ENCODE data around the gene APLN. TPM values are rescaled to one million over a fixed set of nuclear protein-coding genes. Genes with fewer than 3 reads are reported as not detected.

Gene APLN
- total RNA-seq, 4 donors from 2014 or later, result 0.32 to 3.1 (median 0.76) TPM

DNA sequence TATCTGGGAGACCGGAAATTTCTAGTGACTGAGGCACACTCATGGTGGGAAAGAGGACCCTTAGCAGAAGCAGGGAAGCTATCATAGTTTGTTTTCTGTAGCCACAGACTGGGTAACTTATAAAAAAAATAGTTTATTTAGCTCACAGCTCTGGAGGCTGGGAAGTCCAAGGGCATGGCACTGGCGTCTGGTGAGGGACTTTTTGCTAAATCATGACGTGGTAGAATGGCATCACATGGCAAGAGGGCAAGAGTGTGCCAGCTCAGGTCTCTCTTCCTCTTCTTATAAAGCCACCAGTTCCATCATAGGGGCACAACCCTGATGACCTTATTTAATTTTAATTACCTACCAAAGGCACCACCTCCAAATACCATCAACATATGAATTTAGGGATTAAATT lies 13.3 kb downstream of the APLN start:
- TF ChIP-seq, protein P1, sequence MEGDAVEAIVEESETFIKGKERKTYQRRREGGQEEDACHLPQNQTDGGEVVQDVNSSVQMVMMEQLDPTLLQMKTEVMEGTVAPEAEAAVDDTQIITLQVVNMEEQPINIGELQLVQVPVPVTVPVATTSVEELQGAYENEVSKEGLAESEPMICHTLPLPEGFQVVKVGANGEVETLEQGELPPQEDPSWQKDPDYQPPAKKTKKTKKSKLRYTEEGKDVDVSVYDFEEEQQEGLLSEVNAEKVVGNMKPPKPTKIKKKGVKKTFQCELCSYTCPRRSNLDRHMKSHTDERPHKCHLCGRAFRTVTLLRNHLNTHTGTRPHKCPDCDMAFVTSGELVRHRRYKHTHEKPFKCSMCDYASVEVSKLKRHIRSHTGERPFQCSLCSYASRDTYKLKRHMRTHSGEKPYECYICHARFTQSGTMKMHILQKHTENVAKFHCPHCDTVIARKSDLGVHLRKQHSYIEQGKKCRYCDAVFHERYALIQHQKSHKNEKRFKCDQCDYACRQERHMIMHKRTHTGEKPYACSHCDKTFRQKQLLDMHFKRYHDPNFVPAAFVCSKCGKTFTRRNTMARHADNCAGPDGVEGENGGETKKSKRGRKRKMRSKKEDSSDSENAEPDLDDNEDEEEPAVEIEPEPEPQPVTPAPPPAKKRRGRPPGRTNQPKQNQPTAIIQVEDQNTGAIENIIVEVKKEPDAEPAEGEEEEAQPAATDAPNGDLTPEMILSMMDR (IDR thresholded peaks at IDR 0.05), result no peak
- no peak for DNase-seq (ENCODE audit: low spot score)
- ATAC-seq (ENCODE audit: low FRiP score), result no peak

DNA sequence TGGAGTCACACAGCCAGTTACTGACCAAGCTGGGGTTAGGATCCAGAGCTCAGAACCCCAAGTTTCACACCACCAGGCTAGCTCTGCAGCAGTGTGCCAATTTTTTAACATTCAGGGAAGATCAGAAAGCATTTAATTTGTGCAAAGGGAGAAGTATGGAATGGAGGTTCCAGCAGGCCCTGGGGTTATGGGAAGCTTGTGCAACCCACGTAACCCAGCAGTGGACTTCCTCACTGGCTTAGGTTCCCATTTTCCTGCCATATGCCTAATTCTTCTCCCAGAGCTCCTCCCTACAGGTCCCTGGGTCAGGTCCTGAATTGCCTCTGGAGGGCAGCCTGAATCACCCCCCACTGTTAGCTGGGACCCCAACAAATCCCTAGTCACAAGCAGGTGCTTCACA lies 14.0 kb downstream of the APLN start:
- no peak for ATAC-seq (ENCODE audit: low FRiP score)
- TF ChIP-seq, protein P1 (IDR thresholded peaks at IDR 0.05), result no peak
- no peak for DNase-seq (ENCODE audit: low spot score)

DNA sequence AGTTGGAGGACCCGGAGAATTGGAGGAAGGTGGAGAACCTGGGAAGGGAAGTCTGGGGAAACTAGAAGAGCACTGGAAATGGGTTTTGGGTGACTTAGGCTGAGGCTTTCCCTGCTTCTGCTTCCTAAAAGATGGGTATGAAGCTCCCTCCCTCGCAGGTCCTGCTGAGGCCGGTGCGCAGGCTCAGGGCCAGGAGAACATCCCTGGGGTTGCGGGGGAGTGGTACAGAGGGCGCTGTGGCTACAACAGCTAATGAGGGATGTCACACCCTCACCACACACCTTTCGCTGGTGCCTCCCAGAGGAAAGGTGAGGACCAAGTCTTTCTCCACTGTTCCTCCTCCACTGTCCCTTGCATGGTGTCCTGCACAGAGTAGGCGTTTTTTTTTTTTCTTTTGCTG lies 15.8 kb downstream of the APLN start:
- no peak for DNase-seq (ENCODE audit: low spot score)
- TF ChIP-seq, protein P1 (IDR thresholded peaks at IDR 0.05), result no peak

DNA sequence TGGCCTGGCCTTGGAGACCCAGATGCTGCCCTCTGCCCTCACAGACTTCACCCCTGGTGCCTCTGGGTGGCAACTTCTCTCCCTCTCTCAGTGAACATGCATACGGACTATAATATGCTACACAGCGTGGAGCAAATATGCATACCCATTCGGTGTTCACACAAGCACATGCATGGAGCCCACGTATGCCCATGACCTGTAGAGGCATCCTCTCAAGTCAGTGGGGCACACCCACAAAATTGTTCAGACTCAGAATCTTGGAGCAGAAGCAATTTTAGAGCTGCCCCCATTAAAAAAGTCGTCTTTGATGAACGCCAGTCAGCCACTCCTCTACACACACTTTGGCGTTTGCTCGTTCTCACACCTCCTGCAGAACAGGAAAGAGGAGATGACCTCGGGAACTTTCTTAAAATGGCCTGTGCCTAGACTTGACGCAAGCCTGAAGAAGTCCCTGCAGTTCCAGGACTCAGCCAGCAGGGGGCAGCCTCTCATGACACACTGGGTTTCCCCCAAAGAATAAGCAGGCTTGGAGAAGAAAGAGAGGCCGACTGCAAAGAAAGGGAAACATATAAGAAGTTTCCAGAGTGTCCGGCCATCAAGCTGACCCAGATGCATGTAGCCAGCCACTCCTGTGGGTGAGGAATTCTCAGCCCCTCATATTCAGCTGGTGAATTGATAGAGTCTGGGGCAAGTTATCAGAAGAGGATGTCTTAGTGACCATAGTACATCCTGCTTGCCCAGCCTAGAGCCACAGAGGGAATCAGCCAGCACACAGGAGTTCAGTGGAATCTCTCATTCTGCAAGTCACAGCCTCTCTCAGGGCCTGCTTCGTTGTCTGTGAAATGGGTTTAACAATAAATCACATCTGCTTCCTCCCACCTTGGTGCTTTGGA lies 17.3 kb downstream of the APLN start:
- TF ChIP-seq, protein P1 (IDR thresholded peaks at IDR 0.05), result peak in 2 of 3 donors; percentile 24 to 74
- peak; percentile 55 for ATAC-seq (ENCODE audit: low FRiP score)

More for the DNA sequence above, 15.8 kb downstream of the APLN start:
- no peak for ATAC-seq (ENCODE audit: low FRiP score)

DNA sequence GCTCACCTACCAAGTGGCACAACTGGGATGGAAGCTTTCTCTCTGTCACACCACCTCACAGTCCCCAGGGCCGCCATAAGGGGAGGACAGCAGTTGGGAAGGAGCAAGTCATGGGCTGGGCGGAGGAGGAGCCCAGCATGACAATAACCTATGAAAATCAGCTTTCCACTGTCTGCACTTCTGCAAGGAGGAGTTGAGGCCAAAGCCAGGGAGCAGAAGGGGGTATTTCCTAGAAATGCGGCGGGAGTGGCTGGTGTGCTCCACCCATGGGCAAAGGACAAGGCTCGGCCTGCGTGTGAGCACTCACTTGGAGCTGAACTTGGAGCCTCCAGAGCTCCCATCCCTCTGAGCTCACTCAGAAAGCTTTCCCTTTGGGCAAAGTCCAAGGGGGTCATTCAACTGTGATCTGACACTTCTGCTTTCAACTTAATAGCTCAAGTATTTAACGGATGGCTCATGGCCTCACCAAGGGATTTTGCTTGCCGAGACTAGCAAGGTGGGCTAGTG lies 18.5 kb downstream of the APLN start:
- no peak for ATAC-seq (ENCODE audit: low FRiP score)
- DNase-seq (ENCODE audit: low spot score), result no peak

More for the DNA sequence above, 17.3 kb downstream of the APLN start:
- peak; percentile 55 for DNase-seq (ENCODE audit: low spot score)

DNA sequence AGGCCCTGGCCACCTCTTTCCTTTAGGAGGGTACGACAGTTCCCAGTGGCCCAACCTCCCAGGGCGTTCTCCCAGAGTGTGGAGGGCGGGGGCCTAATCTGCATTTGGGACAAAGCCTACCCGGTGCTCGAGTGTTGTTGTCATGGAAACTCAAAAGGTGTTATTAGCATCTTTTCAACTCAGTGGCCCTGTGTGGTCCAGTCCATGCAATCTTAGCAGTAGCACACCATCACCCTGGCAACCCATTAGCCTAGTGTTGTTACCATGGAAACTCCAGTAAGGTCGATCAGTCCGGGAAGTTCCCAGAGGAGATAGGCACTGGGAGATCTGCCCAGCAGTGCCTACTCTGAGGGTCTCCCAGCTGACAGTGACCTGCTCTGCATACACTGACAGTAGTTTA lies 20.2 kb downstream of the APLN start:
- DNase-seq (ENCODE audit: low spot score) (no peak), ATAC-seq (ENCODE audit: low FRiP score) (no peak)
- TF ChIP-seq, protein P1 (IDR thresholded peaks at IDR 0.05), result no peak

More for the DNA sequence above, 18.5 kb downstream of the APLN start:
- TF ChIP-seq, protein P1 (IDR thresholded peaks at IDR 0.05), result no peak
